GM18867 (cell line): ENCODE data around the gene TNFAIP3.
"Not testable (repeated sequence)": the region's sequence is repeated elsewhere in the genome, so short reads cannot be mapped to it uniquely, and the experiment has no call there.

ENCODE experiments used
- ATAC-seq: cut with Tn5 transposase; IDR thresholded peaks from one replicate; pipeline ENCODE4 v1.9.1; 2021; ENCODE audit warnings: mild to moderate bottlenecking, moderate library complexity; ENCODE audit not compliant: unreplicated experiment

Gene TNFAIP3

GRCh38 chr6:137866914-137867684, at the start of gene TNFAIP3:
Gene TNFAIP3, plus strand, starts transcription at chr6:137867259. Its CDS starts 3,969 bp downstream, at chr6:137871228.
- ATAC-seq, result peak; percentile 72

GRCh38 chr6:137818440-137818839, 48.6 kb upstream of the TNFAIP3 start:
- ATAC-seq, result no peak

GRCh38 chr6:137819740-137820139, 47.3 kb upstream of the TNFAIP3 start:
- ATAC-seq, result no peak

GRCh38 chr6:137820425-137820824, 46.6 kb upstream of the TNFAIP3 start:
- ATAC-seq, result no peak

- no peak for ATAC-seq
These were observed 46.1 kb upstream of the TNFAIP3 start for GRCh38 chr6:137820952-137821351.

GRCh38 chr6:137821491-137821890, 45.6 kb upstream of the TNFAIP3 start:
- ATAC-seq, result no peak

GRCh38 chr6:137823826-137824555, 43.1 kb upstream of the TNFAIP3 start:
- no peak for ATAC-seq

- ATAC-seq, result no peak
These were observed 42.5 kb upstream of the TNFAIP3 start for GRCh38 chr6:137824556-137824879.

- ATAC-seq, result no peak
These were observed 42.2 kb upstream of the TNFAIP3 start for GRCh38 chr6:137824896-137825295.

- no peak for ATAC-seq
These were observed 39.6 kb upstream of the TNFAIP3 start for GRCh38 chr6:137827411-137827940.

- peak; percentile 80 for ATAC-seq
These were observed 38.9 kb upstream of the TNFAIP3 start for GRCh38 chr6:137827977-137828810.

GRCh38 chr6:137829641-137830083, 37.4 kb upstream of the TNFAIP3 start:
- no peak for ATAC-seq

GRCh38 chr6:137830511-137830911, 36.5 kb upstream of the TNFAIP3 start:
- ATAC-seq, result no peak

GRCh38 chr6:137832110-137832509, 34.9 kb upstream of the TNFAIP3 start:
- no peak for ATAC-seq

GRCh38 chr6:137834508-137834907, 32.6 kb upstream of the TNFAIP3 start:
- ATAC-seq, result no peak

GRCh38 chr6:137836788-137837187, 30.3 kb upstream of the TNFAIP3 start:
- ATAC-seq, result no peak

- not testable (repeated sequence) for ATAC-seq
These were observed 29.0 kb upstream of the TNFAIP3 start for GRCh38 chr6:137838090-137838489.

GRCh38 chr6:137838597-137838996, 28.5 kb upstream of the TNFAIP3 start:
- ATAC-seq, result not testable (repeated sequence)

GRCh38 chr6:137839076-137839475, 28.0 kb upstream of the TNFAIP3 start:
- no peak for ATAC-seq

- no peak for ATAC-seq
These were observed 26.8 kb upstream of the TNFAIP3 start for GRCh38 chr6:137840252-137840651.

GRCh38 chr6:137843211-137843610, 23.8 kb upstream of the TNFAIP3 start:
- ATAC-seq, result no peak
